Measurements from ENCODE around the gene FIBCD1. TPM values are rescaled to one million over a fixed set of nuclear protein-coding genes. Genes with fewer than 3 reads are reported as not detected.

The FIBCD1 gene
- total and polyA plus RNA-seq, 4 donors: 0.97 to 7.7 (median 4.1) TPM

- H3K4me1 ChIP-seq (ENCODE audit: control insufficient read depth in 5 of 5, insufficient read depth in 5 of 5, low read length in 5 of 5): no peaks in the 10 kb centered on the region
- H3K9ac ChIP-seq (ENCODE audit: insufficient read depth in 1 of 2, low read length in 2 of 2): no peak overlapping the region
- no peak overlapping the region for H3K4me3 ChIP-seq
- H3K27me3 ChIP-seq (ENCODE audit: control insufficient read depth in 3 of 3, insufficient read depth in 3 of 3, low read length in 2 of 3): peaks cover 0 to 11% (median 0%) of the 10 kb centered on the region in 3 donors
- no peaks in the 10 kb centered on the region for H3K9me3 ChIP-seq (ENCODE audit: control insufficient read depth in 4 of 4, insufficient read depth in 3 of 4, low read length in 3 of 4)
- DNase-seq (no peak), ATAC-seq (ENCODE audit: insufficient read depth, low FRiP score) (no peak)
- no peak for TF ChIP-seq CTCF (IDR thresholded peaks at IDR 0.05; ENCODE audit: control extremely low read depth, extremely low read depth)
- WGBS, 2 donors: 78 to 95% methylated on average over 14 to 19 of the region's 19 CpGs
- no peak overlapping the region for H3K27ac ChIP-seq (ENCODE audit: low read depth in 1 of 2, low read length in 1 of 2)
- H3K36me3 ChIP-seq (ENCODE audit: control insufficient read depth in 4 of 4, insufficient read depth in 4 of 4, low read length in 4 of 4): no peaks in the 10 kb centered on the region
Observed at GRCh38 chr9:130908878-130909355, 30.1 kb downstream of the FIBCD1 start.

- ATAC-seq (ENCODE audit: insufficient read depth, low FRiP score): no peak
- no peaks in the 10 kb centered on the region for H3K36me3 ChIP-seq (ENCODE audit: control insufficient read depth in 4 of 4, insufficient read depth in 4 of 4, low read length in 4 of 4)
- TF ChIP-seq CTCF (IDR thresholded peaks at IDR 0.05; ENCODE audit: control extremely low read depth, extremely low read depth): no peak
- H3K4me3 ChIP-seq: no peak overlapping the region
- H3K9ac ChIP-seq (ENCODE audit: insufficient read depth in 1 of 2, low read length in 2 of 2): no peak overlapping the region
- H3K9me3 ChIP-seq (ENCODE audit: control insufficient read depth in 4 of 4, insufficient read depth in 3 of 4, low read length in 3 of 4): no peaks in the 10 kb centered on the region
- H3K27ac ChIP-seq (ENCODE audit: low read depth in 1 of 2, low read length in 1 of 2): no peak overlapping the region
- no peaks in the 10 kb centered on the region for H3K4me1 ChIP-seq (ENCODE audit: control insufficient read depth in 5 of 5, insufficient read depth in 5 of 5, low read length in 5 of 5)
- WGBS, 2 donors: 60 to 62% methylated on average over 22 of the region's 22 CpGs
- H3K27me3 ChIP-seq (ENCODE audit: control insufficient read depth in 3 of 3, insufficient read depth in 3 of 3, low read length in 2 of 3): peaks cover 0 to 6% (median 0%) of the 10 kb centered on the region in 3 donors
- DNase-seq: no peak
Observed at GRCh38 chr9:130908146-130908877, 30.7 kb downstream of the FIBCD1 start.

- TF ChIP-seq CTCF (IDR thresholded peaks at IDR 0.05; ENCODE audit: control extremely low read depth, extremely low read depth): no peak
- no peak overlapping the region for H3K9ac ChIP-seq (ENCODE audit: insufficient read depth in 1 of 2, low read length in 2 of 2)
- no peak overlapping the region for H3K27ac ChIP-seq (ENCODE audit: low read depth in 1 of 2, low read length in 1 of 2)
- 78 to 86% methylated on average over 21 of the region's 21 CpGs for WGBS, 2 donors
- no peak for DNase-seq
- H3K36me3 ChIP-seq (ENCODE audit: control insufficient read depth in 4 of 4, insufficient read depth in 4 of 4, low read length in 4 of 4): no peaks in the 10 kb centered on the region
- H3K4me3 ChIP-seq: no peak overlapping the region
- peaks cover 0 to 6% (median 0%) of the 10 kb centered on the region in 3 donors for H3K27me3 ChIP-seq (ENCODE audit: control insufficient read depth in 3 of 3, insufficient read depth in 3 of 3, low read length in 2 of 3)
- H3K4me1 ChIP-seq (ENCODE audit: control insufficient read depth in 5 of 5, insufficient read depth in 5 of 5, low read length in 5 of 5): no peaks in the 10 kb centered on the region
- no peak for ATAC-seq (ENCODE audit: insufficient read depth, low FRiP score)
- H3K9me3 ChIP-seq (ENCODE audit: control insufficient read depth in 4 of 4, insufficient read depth in 3 of 4, low read length in 3 of 4): no peaks in the 10 kb centered on the region
Observed at GRCh38 chr9:130906735-130907416, 32.2 kb downstream of the FIBCD1 start.

Data from lung (tissue), 12 donors.